Measurements from ENCODE around the gene G3BP1.
"Not testable (repeated sequence)": the region's sequence is repeated elsewhere in the genome, so short reads cannot be mapped to it uniquely, and the experiment has no call there.

Gene G3BP1

DNA sequence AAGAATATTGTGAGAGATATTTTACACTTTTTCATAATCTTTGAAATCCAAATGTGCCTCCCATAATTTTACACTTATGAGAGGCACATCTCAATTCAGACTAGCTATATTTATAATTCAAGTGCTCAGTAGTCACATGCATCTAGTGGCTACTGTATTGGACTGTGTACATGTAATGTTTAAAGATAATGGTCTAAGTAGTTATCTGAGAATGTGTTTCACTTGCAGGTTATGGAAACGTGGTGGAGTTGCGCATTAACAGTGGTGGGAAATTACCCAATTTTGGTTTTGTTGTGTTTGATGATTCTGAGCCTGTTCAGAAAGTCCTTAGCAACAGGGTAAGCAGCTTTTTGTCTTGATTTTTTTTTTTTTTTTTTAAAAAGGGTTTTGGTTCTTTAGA lies 28.8 kb downstream of the G3BP1 start:
- no peak for DNase-seq

DNA sequence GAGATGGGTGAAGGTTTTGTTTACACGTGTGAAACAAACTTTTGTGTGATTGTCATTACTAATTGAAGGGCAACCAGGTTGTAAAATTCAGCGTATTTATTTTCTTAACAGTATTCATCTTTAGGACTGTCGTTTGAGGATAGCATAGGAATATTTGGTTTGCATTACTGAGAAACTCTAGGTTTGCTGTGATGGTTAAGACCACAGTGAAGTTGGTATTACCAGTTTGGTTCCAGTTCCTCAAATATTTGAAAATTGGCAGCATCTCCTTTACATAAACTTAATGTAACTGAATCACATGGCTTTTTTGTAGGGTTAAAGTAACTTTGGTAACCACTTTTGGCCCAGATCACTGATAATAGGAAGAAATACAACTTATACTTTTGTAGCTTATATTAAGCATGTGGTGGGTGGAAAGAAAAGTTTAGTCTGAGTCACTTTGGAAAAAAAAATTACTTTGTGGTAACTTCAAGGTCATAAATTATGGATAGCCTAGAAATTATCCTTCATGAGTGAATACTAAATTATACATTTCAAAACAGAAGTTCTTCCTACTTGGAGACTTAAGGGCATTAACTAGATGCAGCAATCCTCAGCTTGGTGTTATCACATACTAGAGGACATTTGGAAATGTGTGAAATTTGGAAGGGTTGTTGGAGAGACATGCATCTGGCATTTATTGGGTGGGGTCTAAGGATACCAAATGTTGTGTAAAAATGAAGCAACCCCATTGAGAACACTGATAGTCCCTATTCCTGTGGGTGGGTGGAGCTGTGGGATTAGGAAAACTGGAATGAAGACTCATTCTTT lies 33.9 kb downstream of the G3BP1 start:
- DNase-seq: no peak

DNA sequence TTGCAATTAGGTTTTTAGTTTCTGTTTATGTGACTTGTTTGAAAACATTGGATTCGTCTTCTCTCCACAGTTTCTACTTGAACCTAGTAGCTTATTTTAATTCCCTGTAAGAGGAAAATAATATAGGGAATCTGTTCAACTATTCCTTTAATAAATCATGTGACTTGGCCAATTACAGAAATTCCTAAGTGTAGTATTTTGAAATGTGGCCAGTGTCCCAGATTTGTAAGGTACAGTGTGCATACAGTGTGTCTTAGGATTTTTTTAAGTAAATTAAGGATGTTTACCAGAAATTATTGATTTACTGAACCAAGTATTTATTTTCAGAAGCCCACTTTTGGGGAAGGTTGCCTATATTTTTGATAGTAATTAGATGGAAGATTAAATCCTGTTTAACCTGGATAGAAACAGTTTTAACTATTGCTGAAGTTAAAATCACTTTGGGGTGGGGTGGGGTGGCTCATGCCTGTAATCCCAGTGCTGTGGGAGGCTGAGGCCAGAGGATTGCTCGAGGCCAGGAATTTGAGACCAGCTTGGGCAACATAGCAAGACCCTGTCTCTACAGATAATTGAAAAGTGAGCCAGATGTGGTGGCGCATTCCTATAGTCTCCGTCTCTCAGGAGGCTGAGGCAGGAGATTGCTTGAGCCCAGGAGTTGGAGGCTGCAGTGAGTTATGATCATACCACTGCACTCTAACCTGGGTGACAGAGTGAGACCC lies 36.9 kb downstream of the G3BP1 start:
- DNase-seq: no peak

DNA sequence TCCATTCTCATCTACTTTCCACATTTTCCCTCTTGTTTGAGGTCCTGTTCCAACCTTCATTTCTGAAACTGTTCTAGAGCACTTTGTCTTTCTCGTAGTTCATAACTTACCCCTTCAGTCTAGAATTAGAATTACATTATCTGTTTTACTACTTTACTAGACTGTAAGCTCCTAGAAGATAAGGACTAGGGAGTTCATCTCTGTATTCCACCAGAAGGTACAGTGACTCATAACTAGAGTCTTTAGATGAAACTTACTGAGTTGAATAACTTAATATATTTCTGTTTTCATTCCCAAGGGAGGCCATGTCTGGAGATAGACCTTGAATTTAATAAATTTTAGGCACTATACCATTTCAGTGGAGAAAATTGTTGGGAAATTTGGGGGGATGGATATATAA lies 38.7 kb downstream of the G3BP1 start:
- no peak for DNase-seq

DNA sequence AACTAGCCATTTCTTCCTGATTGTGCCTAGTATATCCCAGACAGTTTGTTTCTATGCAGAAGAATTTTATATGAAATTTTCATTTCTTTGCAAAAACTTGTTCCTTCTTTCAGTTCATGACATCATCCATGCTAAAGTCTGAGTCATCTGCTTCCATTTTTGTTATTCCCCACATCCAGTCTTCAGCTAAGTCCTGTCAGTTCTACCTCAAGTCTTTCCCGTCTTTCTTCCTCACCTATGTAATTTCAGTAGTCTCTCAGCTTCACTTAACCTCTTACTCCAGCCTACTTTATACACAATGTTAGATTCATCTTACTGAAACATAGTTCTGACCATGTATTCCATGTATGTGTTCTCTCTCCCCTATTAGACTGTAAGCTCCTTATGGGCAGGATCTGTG lies 39.1 kb downstream of the G3BP1 start:
- DNase-seq: no peak

DNA sequence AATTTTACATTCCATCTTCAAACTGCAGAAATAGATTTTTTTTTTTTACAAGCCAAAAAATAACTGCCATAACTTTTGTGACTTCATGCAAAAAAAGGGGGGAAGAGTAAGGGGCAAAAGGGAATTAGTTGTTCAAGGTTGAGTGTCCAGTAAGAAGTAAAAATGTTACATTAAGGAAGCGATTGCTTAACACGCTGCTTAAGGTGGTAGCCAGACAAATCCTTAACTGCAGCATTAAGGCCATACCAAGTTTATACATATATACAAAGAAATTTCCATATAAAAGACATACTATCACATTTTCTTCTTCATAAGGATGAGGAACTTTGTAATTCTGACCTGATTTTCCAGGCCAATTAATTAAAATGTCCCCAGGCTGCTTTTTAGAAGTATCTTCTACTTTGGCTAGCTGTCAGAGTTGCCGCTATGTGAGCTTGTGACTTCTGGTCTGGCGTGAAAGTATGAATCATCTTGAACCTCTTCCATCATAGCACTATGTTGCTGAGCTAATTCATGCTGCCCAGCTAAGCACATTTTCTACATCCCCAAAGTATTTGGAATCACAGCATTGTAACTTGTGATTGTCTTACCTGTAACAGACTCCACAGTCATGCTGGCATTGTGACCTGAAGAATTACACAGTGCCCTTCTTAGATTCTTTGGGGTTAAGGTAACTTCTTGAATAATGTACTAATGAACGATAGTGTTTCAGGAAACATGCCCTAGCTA lies 40.0 kb downstream of the G3BP1 start:
- no peak for DNase-seq

DNA sequence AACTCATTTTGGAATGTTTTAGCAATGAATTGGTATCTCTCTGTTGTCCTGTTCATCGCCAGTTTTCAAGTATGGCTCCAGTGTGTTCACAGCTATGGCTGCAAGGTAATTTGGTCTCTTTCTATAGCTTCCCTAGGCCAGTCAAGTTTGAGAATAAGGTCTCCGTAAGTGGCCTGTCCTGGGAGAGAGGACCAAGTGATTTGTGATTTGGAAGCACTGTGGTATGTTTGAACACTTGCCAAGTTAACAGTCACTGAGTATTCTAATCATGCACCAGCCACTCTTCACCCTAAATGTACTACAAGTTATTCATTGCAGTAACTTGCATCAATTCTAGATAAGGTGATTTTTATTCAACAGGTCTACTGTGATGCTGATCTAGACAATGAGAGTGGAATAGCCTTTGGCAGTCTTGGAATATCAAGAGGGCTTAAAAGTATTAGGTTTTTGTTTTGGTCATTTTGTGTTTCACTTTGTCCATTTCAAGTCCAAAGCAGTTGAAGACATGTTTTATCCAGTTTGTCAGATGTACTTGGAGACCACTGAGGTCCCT lies 41.1 kb downstream of the G3BP1 start:
- DNase-seq: no peak

DNA sequence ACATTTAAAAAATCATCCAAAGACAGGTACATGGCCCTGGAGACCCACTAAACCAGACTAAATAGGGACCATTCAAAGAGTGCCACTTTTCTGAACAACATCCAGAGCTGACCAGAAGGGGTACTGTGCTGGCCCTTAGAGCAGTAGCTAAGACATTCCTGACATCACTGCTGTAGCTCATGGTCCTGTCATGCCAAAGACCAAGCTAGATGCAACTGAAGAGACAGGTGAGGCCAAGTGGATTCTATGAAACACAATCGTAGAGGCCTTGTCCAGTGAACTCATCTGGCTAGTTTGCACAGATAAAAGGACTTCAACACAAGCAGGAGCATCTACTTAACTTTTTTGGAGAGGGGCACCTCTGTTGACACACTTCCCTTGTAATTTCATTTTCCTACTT lies 43.3 kb downstream of the G3BP1 start:
- DNase-seq: no peak

DNA sequence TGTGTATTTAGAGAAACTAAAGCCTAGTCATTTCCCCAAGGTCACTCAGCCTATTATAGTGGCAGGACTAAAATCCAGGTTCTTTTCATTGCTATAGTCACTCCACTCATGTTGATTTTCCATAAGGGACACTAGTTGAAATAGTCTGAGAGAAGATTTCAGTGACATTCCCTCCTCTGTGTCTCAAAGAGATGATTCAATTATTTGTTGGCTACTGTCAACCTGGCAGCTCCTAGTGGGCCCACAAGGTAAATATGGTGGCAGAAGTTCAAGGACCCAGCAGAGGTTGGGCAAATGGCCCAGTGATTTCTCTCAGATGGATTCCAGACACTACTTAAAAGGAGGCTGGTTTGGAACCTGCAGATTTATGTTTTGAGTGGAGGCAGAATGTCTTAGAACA lies 48.1 kb downstream of the G3BP1 start:
- DNase-seq: no peak

DNA sequence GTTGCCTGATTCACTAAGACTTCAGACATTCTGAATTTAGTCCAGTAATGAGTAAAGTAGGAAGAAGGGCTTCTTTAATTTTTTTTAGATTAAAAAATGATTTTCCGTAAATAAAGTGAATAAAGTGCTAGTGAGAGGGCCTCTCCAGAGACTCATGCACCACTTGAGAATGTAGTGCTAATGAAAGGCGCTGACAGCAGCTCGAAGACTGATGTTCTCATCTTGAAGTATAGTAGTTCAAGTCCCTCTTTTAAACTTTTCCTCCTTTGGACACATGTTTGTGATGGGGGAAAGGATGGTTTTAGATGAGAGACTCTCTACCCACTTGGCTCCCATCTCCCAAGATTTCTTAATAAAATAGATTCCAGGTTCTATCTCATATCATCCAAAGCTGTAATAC lies 48.5 kb downstream of the G3BP1 start:
- no peak for DNase-seq

DNA sequence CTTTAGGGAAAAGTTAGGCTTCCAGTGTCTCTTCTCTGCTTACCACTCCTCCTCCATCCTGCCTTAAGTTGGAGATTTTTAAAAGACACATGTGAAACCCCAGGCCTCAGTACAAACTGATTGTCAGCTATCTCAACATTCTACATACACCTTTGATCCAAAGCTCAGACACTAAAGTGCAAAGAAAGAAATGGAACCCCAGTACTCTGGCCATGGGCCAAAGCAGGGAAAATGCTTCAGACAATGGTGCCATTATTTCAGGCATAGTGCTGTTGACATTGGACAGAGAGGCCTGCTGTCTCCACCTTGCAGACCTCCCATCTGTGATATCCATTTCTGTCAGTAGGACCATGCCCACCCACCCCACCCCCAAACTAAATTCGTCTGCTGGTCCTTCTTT lies 49.1 kb downstream of the G3BP1 start:
- DNase-seq: no peak

DNA sequence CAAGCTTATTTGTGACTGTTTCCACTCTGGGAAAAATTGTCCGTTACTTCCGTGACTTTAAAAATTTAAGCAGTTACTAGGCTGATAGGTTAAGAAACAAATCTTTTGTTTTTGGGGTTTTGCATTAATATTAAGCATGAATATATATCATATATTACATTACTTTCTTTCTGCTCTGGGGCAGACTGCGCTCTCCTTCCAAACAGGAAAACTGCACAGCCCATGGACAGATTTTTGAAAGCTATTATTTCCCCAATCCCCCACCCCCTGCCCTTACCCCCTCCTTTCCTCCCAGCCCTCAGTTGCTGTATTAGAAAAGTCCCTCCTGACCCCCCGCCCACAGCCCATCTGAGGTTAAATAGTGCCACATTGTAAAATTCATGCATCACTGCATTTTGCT lies 50.4 kb downstream of the G3BP1 start:
- no peak for DNase-seq

DNA sequence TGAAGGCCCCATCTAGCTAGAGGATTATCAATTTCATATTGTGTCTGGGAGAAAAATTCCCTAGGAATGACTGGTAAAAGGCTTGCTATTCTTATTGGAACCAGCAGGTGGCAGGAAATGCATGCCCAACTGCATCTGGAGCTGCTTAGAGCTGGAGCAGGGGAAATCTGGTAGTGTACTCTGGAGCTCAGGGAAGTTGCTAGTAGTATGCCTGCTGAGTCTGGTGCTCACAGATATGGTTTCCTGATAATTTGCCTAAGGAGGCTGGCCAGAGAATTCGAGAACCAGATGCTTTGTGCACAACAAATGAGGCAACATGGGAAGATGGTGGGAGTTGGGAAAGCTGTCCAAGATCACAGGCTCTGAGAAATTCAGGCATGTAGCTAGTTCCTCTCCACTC lies 53.7 kb downstream of the G3BP1 start:
- DNase-seq: no peak

DNA sequence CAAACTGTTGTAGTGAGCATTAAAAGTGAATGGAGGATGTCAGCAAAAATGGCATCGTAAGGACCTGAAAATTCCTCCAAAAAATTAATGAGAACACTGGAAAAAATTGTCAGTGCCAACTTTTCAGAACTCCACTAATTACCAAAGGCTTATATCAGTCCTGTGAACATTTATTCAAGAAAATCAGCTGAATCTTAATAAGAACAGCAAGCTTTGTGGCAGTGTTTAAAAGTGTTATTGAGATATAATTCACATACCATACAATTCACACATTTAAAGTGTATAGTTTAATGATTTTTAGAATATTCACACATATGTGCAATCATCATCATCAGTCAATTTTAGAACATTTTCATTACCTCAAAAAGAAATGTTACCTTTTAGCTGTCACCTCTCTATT lies 57.6 kb downstream of the G3BP1 start:
- DNase-seq: no peak

DNA sequence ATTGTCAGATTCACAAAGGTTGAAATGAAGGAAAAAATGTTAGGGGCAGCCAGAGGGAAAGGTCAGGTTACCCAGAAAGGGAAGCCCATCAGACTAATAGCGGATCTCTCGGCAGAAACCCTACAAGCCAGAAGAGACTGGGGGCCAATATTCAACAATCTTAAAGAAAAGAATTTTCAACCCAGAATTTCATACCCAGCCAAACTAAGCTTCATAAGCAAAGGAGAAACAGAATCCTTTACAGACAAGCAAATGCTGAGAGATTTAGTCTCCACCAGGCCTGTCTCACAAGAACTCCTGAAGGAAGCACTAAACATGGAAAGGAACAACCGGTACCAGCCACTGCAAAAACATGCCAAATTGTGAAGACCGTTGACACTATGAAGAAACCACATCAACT lies 61.1 kb downstream of the G3BP1 start:
- DNase-seq: not testable (repeated sequence)

DNA sequence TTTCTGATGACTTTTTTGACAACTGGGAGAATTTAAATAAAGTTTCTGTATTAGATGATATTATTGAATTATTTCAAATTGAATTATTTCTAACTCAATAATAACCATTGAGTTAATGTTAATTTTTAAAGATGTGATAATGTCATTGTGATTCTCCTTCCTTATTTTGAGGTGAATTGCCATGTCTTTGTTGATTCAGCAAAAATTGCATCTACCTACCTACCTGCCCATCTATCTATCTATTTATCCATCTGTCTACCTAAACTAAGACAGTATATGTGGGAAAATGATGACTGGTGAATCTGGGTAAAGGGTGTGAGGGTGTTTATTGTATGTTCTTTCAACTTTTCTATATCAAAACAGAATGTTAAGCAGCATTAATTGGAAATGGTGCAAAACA lies 75.0 kb downstream of the G3BP1 start:
- no peak for DNase-seq

DNA sequence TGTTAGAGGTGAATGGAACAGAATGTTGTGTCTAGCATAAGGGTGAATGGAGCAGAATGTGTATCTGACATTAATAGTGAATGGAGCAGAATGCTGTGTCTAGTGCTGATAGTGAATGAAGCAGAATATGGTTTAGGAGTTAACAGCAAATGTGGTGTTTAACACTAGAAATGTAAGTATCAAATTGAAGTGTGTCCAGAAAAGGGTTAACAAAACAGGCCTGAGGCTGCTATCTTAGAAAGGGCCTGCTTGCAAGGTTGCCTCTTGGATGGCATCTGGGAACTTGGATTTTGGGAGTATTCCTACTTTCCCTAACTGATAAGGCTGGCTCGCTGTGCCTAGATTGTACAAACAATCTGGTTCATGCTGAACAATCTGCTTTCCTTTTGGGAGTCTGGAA lies 76.1 kb downstream of the G3BP1 start:
- no peak for DNase-seq

DNA sequence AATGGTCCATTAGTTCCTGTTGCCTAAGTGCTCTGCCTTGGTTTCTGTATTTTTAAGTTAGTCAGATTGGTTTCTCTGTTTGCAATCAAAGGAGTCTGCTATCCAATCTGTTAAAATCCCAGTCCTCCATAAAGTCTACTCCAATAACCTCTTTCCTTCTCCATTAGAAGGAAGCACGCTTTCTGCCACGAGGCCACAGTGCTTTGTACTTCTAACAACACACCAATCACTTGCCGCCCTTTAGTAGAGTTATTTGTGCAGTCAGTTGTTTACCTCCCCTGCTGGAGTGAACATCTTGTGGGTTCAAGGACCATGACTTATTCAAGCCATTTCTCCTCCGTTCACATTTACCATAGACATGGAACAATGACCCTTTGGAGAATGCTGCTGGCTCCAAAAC lies 83.9 kb downstream of the G3BP1 start:
- DNase-seq: no peak

DNA sequence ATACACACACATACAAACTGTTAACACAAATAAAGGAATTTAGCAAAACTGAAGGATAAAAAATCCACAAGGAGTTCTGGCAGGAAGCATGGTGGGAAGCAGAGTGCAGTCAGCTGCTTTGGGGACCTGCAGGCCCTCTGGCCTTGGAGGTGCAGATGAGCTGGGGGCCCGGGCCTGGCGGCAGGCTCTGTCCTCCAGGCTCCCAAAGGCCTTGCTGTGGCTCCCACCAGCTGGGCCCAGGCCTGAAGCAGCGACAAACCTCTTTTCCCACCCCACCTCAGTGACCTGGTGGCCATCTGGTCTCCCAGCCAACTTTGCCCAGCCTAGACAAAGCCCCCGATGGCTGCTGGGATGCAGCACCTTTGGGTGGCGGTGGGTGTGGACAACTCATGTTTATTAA lies 85.1 kb downstream of the G3BP1 start:
- DNase-seq: no peak

DNA sequence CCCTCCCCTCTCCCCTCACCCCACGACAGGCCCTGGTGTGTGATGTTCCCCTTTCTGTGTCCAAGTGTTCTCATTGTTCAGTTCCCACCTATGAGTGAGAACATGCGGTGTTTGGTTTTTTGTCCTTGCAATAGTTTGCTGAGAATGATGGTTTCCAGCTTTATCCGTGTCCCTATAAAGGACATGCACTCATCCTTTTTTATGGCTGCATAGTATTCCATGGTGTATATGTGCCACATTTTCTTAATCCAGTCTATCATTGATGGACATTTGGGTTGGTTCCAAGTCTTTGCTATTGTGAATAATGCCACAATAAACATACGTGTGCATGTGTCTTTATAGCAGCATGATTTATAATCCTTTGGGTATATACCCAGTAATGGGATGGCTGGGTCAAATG lies 89.1 kb downstream of the G3BP1 start:
- not testable (repeated sequence) for DNase-seq
